ENCODE results near the gene FARS2.
"Not testable (repeated sequence)": the region's sequence is repeated elsewhere in the genome, so short reads cannot be mapped to it uniquely, and the experiment has no call there.

The FARS2 gene

GRCh38 chr6:5541025-5541424 is 279.7 kb downstream of the FARS2 start:
- no peak for DNase-seq

GRCh38 chr6:5541751-5542432 is 280.6 kb downstream of the FARS2 start:
- DNase-seq = no peak

- peak in 1 of 14 donors; percentile 4 for DNase-seq
These were observed 286.2 kb downstream of the FARS2 start for GRCh38 chr6:5547556-5547955.

GRCh38 chr6:5550631-5551030 is 289.3 kb downstream of the FARS2 start:
- DNase-seq = no peak

GRCh38 chr6:5552243-5552642 is 290.9 kb downstream of the FARS2 start:
- DNase-seq = no peak

- DNase-seq = no peak
These were observed 292.5 kb downstream of the FARS2 start for GRCh38 chr6:5553767-5554166.

- DNase-seq = no peak
These were observed 292.9 kb downstream of the FARS2 start for GRCh38 chr6:5554226-5554625.

GRCh38 chr6:5556011-5556410 is 294.7 kb downstream of the FARS2 start:
- DNase-seq = no peak

GRCh38 chr6:5557506-5557905 is 296.2 kb downstream of the FARS2 start:
- DNase-seq = no peak

- DNase-seq = no peak
These were observed 298.3 kb downstream of the FARS2 start for GRCh38 chr6:5559651-5560050.

- DNase-seq = no peak
These were observed 301.0 kb downstream of the FARS2 start for GRCh38 chr6:5562277-5562676.

GRCh38 chr6:5563086-5563485 is 301.8 kb downstream of the FARS2 start:
- DNase-seq = no peak

GRCh38 chr6:5564746-5565145 is 303.4 kb downstream of the FARS2 start:
- DNase-seq = not testable (repeated sequence)

GRCh38 chr6:5565971-5566370 is 304.7 kb downstream of the FARS2 start:
- no peak for DNase-seq

GRCh38 chr6:5566718-5567117 is 305.4 kb downstream of the FARS2 start:
- DNase-seq = no peak

- DNase-seq = no peak
These were observed 306.0 kb downstream of the FARS2 start for GRCh38 chr6:5567352-5567751.

GRCh38 chr6:5567890-5568289 is 306.6 kb downstream of the FARS2 start:
- DNase-seq = no peak

- no peak for DNase-seq
These were observed 308.2 kb downstream of the FARS2 start for GRCh38 chr6:5569491-5569890.

- DNase-seq = no peak
These were observed 309.3 kb downstream of the FARS2 start for GRCh38 chr6:5570641-5571040.

GRCh38 chr6:5580736-5581581 is 319.6 kb downstream of the FARS2 start:
- no peak for DNase-seq

- no peak for DNase-seq
These were observed 321.4 kb downstream of the FARS2 start for GRCh38 chr6:5582762-5583161.

- no peak for DNase-seq
These were observed 322.2 kb downstream of the FARS2 start for GRCh38 chr6:5583528-5583927.

- no peak for DNase-seq
These were observed 322.8 kb downstream of the FARS2 start for GRCh38 chr6:5584078-5584482.

- no peak for DNase-seq
These were observed 326.3 kb downstream of the FARS2 start for GRCh38 chr6:5587648-5588047.
